ENCODE data around the gene ABT1. TPM values are rescaled to one million over a fixed set of nuclear protein-coding genes. Genes with fewer than 3 reads are reported as not detected.

ABT1 gene
- total RNA-seq, 2 donors from 2014 or later, result 20.9 to 21.8 TPM

DNA sequence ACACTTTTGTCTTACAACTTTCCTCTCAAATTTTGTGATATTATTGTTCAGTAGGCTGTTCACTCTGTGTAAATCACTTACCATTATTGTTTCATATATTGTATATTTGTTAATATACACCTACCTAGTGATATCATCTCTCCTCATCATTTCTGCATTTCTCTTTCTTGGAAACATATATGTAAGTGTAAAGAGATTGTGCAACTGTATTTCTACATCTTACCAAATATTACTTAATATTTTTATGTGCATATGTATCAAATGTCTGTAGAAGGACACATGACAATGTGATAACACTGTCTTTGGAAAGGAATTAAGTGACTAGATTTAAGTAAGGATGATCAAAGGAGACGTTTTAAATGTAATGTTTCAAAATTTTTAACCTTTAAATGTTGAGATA lies 32.6 kb downstream of the ABT1 start:
- Mint-ChIP-seq H3K4me1 (ENCODE audit: low read depth) (no peaks in the 10 kb centered on the region), H3K4me3 (no peak overlapping the region), H3K9me3 (peaks cover 0 to 1% of the 10 kb centered on the region in 2 donors), H3K36me3 (ENCODE audit: insufficient read depth in 2 of 2) (peaks cover 0 to 5% of the 10 kb centered on the region in 2 donors), H3K27ac (no peak overlapping the region), H3K27me3 (ENCODE audit: low read depth) (no peaks in the 10 kb centered on the region)
- ATAC-seq (replicated peaks in 1 of 2), result no peak
- no peak for DNase-seq

DNA sequence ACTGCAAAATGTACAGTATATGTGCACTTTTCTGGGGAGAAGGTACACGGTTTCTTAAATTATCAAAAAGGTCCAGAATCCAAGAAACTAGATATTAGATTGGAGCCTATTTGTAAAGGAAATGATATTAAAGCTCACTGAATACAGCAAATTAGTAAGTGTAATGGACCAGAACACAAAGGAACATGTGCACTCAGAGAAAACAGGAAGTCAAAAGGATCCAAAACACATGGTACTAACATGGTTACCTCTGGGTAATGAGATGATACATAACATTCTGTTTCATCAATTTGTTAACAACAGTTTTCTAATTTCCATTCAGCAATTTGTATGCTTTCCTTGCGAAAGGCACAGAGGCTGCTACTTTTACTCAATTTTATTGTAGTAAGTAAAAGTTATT lies 44.1 kb downstream of the ABT1 start:
- peaks cover 23% of the 10 kb centered on the region in 2 donors for H3K9me3 Mint-ChIP-seq
- H3K27ac Mint-ChIP-seq, result no peak overlapping the region
- DNase-seq, result no peak
- H3K4me1 Mint-ChIP-seq (ENCODE audit: low read depth), result no peaks in the 10 kb centered on the region
- H3K36me3 Mint-ChIP-seq (ENCODE audit: insufficient read depth in 2 of 2), result peaks cover 43 to 62% of the 10 kb centered on the region in 2 donors
- H3K4me3 Mint-ChIP-seq, result no peak overlapping the region
- ATAC-seq (replicated peaks in 1 of 2), result no peak
- H3K27me3 Mint-ChIP-seq (ENCODE audit: low read depth), result no peaks in the 10 kb centered on the region

DNA sequence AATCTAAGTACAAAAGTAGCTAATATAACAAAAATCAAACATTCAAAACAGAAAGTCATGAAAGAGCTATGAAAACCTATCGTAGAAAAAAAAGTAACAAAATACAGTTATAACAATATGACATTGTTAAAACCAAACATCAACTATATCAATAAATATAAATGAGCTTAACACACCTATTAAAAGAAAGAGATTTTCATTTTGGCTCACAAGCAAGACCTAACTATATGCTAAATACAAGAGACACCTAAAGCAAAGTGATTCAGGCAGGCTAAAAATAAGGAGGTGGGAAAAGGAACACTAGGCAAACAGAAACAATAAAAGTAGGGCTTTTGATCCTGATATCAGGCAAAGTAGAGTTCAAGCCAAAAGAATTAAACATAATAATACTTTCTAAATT lies 49.3 kb downstream of the ABT1 start:
- Mint-ChIP-seq H3K4me3 (no peak overlapping the region), H3K36me3 (ENCODE audit: insufficient read depth in 2 of 2) (peaks cover 33 to 59% of the 10 kb centered on the region in 2 donors), H3K27me3 (ENCODE audit: low read depth) (no peaks in the 10 kb centered on the region), H3K4me1 (ENCODE audit: low read depth) (peaks cover 4% of the 10 kb centered on the region), H3K27ac (no peak overlapping the region), H3K9me3 (peaks cover 17 to 20% of the 10 kb centered on the region in 2 donors)
- DNase-seq (no peak), ATAC-seq (replicated peaks in 1 of 2) (no peak)

Other genes with a start within 250 kb of the ABT1 start
- gene BTN3A2, start 231.8 kb upstream of the ABT1 start, total RNA-seq, result 10 to 100 TPM; 51.9 to 72.0 TPM
- 10 to 100 TPM; 25.7 to 33.5 TPM for gene BTN2A2, start 213.8 kb upstream of the ABT1 start, total RNA-seq
- 10 to 100 TPM; 57.3 to 62.8 TPM for gene BTN3A1, start 194.7 kb upstream of the ABT1 start, total RNA-seq
- gene BTN3A3, start 156.4 kb upstream of the ABT1 start, total RNA-seq, result 10 to 100 TPM; 35.9 to 38.3 TPM
- 10 to 100 TPM; 24.3 to 25.7 TPM for gene BTN2A1, start 139.0 kb upstream of the ABT1 start, total RNA-seq
- under 1 TPM in 1 of 2 donors, not detected in 1; 0.10 TPM for gene BTN1A1, start 96.7 kb upstream of the ABT1 start, total RNA-seq
- gene HMGN4, start 58.6 kb upstream of the ABT1 start, total RNA-seq, result 10 to 100 TPM; 84.7 to 90.9 TPM
- gene ZNF322, start 62.8 kb downstream of the ABT1 start, total RNA-seq, result 10 to 100 TPM; 11.5 to 13.5 TPM

Data from activated T-cell treated with anti-CD3 and anti-CD28 coated beads, Interleukin-2, amount 50 U/mL, for 72 hours (primary cell).